HFF-Myc (cell line): ENCODE data around the gene SPATS2L.

Experiments used
- DNase-seq: peaks from one replicate; pipeline ENCODE4 v3.0.0-alpha.2; 2011; ENCODE audit warnings: low read depth; ENCODE audit errors: extremely low read depth
- H3K4me3 ChIP-seq: replicated peaks from 2 replicates; pipeline ENCODE4 v1.5.1; 2011; ENCODE audit warnings: low read depth, mild to moderate bottlenecking, control low read depth, low read length
- CTCF ChIP-seq: IDR thresholded peaks from 2 replicates; pipeline ENCODE4 v1.5.1; 2012; ENCODE audit warnings: mild to moderate bottlenecking, low read depth, low read length, control low read depth; ENCODE audit errors: missing control alignments

The SPATS2L gene

GRCh38 chr2:200496696-200497095 lies 190.2 kb downstream of the SPATS2L start:
- no peak overlapping the region for H3K4me3 ChIP-seq
- no peak for DNase-seq
- TF ChIP-seq CTCF, result no peak

GRCh38 chr2:200498402-200499162 lies 192.1 kb downstream of the SPATS2L start:
- H3K4me3 ChIP-seq, result no peak overlapping the region
- no peak for DNase-seq
- TF ChIP-seq CTCF, result no peak

- no peak for DNase-seq
- no peak for TF ChIP-seq CTCF
- no peak overlapping the region for H3K4me3 ChIP-seq
Observed at GRCh38 chr2:200502196-200502595, 195.7 kb downstream of the SPATS2L start.

- H3K4me3 ChIP-seq, result no peak overlapping the region
- no peak for TF ChIP-seq CTCF
- no peak for DNase-seq
Observed at GRCh38 chr2:200506679-200507078, 200.2 kb downstream of the SPATS2L start.

GRCh38 chr2:200507179-200507578 lies 200.7 kb downstream of the SPATS2L start:
- no peak for TF ChIP-seq CTCF
- DNase-seq, result no peak

GRCh38 chr2:200509235-200509611 lies 202.7 kb downstream of the SPATS2L start:
- no peak for TF ChIP-seq CTCF
- no peak for DNase-seq
- H3K4me3 ChIP-seq, result peak overlapping the region; percentile 73

More at GRCh38 chr2:200507179-200507578, 200.7 kb downstream of the SPATS2L start:
- H3K4me3 ChIP-seq, result no peak overlapping the region
